GOT3 (cell line): ENCODE data around the gene LOXHD1.

Experiments
- DNase-seq: peaks from one replicate; lab custom pipeline; 2025; ENCODE audit warnings: mixed read lengths; lab: John Stamatoyannopoulos, UW

LOXHD1 gene

DNA sequence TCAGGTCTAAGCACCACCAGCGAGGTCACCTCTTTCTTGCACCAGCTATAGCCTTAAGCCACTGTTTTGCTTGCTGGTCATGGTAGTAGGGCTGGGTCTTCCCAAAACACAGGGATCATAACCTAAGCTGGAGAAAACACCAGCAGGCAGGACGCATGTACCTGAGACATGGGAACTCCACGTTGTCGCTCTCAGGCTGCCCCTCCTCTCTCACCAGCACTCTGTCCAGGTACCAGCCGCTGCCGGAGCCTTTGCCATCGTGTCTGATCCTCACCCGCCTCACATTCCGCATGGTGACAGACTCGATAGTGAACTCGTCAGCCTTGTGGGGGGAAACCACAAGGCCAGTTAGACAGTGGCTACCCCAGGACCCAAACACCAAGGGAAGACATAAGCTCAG, 79.5 kb downstream of the LOXHD1 start:
- DNase-seq, result no peak

GRCh38 chr18:46575851-46576250, 81.2 kb downstream of the LOXHD1 start:
- no peak for DNase-seq

DNA sequence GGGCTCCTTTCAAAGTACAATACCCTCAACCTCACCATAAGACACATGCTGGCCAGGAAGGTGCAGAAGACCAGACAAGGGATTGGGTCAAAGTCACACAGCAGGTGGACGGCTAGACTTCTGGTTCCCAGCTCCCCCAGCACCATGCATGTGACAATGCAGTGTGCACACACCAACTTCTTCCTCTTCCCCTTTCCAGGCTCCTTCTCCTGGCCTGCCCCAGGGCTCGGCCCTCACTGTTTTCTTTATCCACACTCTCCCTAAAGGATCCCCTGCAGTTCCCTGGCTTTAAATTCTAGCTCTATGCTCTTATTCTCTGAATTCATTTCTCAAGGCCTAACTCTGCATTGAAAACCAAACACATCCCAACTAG, 82.3 kb downstream of the LOXHD1 start:
- no peak for DNase-seq

DNA sequence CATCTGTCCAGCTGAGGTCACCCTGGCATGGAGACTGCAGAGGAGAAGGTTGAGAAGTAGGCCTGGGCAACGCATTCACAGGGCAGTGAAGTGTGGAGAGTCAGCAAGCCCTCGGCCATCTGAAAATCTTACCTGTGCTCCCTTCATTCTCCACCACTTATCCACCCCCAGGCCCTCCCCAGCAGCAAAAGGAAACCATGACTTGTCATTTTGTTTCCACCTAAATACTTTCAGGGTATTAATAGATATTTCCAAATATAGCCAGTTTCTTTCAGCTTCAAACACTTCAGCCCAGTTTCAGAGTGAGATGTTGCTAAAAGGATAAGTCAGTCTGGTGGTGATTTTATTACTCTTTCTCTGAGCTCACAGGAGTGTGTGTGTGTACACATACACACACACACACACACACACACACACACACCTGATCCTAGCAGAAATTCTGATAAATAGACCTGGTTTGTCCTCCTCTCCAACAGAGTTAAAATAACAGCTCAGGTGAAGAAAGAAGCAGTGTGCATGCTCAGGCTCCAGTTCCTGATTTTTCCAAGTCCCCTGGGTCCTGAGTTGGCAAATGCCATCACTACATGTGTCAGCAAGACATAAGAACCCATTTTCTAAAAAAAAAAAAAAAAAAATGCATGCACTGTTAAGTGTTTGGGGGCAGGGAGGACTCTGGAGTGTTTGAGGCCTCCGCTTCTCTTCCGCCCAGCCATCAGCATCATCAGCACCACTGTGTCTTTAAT, 82.8 kb downstream of the LOXHD1 start:
- DNase-seq, result no peak

- no peak for DNase-seq
Observed at GRCh38 chr18:46573156-46573555, 83.9 kb downstream of the LOXHD1 start.

DNA sequence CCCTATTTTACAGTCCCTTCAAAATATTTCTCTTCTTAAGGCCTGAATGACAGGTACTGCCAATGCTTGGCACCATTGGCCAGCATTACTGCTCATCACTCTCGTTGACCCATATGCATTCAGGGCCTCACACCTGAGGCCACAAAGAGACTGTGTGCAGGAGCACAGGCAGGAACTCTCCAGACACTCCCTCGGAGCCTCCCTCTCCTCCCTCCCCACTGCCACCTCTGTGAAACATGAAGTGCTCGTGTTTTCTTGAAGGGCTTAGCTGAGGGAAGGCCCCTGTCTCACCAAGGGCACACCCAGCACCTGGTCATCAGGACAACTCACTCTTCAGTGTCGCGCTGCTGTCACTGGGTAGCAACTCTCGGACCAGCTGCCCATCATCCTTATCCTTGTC, 85.3 kb downstream of the LOXHD1 start:
- no peak for DNase-seq

DNA sequence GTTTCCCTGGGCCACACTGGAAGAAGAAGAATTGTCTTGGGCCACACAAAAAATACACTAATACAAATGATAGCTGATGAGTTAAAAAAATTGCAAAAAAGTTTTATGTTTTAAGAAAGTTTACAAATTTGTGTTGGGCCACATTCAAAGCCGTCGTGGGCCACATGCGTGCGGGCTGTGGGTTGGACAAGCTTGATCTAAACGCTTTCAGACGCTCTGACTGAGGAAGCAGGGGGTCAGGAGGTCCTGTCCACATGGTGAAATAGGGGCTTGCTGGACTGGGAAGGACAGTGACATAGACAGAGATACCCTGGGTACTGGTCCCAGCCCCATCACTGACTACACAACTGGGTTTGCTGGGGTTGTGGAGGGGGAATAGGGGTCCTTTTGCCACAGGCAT, 86.4 kb downstream of the LOXHD1 start:
- no peak for DNase-seq

DNA sequence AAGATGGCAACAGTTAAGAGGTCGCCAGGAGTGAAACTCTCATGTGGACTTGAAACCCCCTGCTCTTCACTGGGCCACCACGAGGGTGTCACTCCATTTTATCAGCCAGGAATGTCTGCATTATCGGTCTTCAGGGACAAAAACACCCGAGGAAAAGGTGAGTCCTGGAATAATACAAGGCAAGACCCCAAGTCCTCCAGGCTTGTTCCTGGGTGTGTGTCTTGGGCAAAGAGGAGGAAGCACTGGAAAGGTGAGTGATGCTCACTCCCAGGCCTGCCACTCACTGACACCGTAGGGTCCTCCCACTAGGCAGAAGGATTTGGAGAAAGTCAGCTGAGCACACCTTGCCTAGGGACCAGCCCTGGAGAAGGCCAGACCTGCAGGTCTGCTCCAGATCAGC, 86.9 kb downstream of the LOXHD1 start:
- DNase-seq, result no peak

DNA sequence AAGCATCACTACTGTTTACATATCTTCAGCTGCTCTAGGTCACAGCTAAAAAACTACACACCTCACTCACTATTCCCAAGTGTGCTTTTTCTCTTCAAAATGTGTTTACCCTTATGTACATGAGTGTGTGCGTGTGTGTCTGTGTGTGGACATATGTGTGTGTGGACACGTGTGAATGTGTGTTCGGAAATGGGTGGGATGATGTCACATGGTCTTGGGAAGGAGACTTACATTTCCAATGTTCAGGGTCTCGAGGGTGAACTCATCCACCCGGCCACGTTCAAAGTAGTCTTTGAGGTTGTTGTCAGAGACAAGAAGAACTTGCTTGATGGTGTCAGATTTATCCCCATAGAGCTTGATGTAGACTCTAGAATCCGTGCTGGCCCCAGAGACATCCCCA, 87.8 kb downstream of the LOXHD1 start:
- DNase-seq, result no peak

GRCh38 chr18:46567196-46567595, 89.8 kb downstream of the LOXHD1 start:
- DNase-seq, result no peak

DNA sequence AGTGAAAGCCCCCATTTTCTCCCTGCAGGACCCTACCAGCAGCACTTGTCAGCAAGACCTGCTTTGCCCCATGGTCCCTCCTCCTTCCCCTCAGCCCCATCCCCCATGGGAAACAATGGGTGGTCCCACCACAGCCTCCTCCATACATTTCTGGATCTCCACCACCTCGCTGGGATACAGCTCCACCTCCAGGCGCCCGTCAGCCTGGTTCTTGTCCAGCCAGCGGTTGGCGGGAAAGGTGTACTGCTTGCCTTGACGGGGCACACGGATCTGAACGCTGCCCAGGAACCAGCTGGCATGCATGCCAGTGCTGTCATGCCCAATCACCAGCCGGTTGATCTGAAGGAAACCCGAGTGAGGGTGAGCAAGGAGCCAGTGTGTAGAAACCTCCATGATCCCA, 90.9 kb downstream of the LOXHD1 start:
- no peak for DNase-seq

GRCh38 chr18:46565256-46565655, 91.8 kb downstream of the LOXHD1 start:
- DNase-seq, result no peak

DNA sequence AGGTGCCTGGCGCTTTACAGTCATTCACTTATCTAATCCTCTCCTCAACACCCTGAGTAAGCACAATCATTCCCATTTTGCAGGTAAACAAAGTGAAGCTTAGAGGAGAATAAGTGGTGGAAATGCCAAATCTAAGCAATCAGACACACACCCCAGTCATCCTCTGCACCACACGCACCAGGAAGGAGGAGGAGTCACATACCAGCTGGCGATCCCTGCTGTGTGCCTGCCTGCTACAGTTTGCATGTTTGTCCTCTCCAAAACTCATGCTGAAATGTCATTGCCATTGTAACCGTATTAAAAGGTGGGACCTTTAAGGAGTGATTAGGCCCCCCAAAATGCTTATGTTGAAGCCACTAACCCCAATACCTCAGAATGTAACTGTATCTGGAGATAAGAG, 93.7 kb downstream of the LOXHD1 start:
- no peak for DNase-seq

- no peak for DNase-seq
Observed at GRCh38 chr18:46562674-46563192, 94.3 kb downstream of the LOXHD1 start.

- no peak for DNase-seq
Observed at GRCh38 chr18:46560671-46561045, 96.4 kb downstream of the LOXHD1 start.

DNA sequence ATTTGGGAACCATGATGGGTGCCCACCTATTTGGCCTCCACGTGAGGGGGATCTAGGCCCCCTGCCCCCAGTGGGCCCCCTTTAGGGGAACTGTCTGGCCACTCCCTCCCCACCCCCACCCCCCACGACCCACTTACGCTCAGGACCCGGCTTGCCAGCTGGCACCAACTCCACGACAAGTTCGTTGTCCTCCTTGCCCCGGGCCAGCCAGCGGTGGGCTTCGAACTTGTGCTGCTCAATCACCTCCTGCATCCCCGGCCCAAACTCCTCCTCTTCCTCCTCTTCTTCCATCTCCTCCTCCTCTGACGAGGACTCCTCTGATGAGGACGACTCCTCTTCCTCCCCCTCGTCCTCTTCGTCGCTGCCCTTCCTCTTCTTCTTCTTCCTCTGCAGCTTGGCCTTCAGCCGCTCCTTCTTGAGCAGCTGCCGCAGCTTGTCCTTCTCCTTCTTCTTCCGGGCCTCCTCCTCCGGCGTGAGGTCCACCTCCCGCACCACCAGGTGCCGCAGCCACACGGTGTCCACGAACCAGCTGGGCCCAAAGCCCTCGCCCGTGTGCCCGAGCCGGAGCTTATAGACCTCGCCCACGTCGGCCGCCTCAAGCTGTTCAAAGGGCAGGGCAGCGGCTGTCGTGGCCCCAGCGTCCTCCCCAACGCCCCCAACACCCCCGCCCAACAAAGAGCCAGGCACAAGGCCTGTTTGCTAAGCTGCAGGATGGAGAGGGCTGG, 96.9 kb downstream of the LOXHD1 start:
- DNase-seq, result no peak

GRCh38 chr18:46559296-46559695, 97.7 kb downstream of the LOXHD1 start:
- DNase-seq, result no peak

GRCh38 chr18:46556590-46557206, 100.3 kb downstream of the LOXHD1 start:
- no peak for DNase-seq

GRCh38 chr18:46555724-46556123, 101.3 kb downstream of the LOXHD1 start:
- DNase-seq, result no peak

DNA sequence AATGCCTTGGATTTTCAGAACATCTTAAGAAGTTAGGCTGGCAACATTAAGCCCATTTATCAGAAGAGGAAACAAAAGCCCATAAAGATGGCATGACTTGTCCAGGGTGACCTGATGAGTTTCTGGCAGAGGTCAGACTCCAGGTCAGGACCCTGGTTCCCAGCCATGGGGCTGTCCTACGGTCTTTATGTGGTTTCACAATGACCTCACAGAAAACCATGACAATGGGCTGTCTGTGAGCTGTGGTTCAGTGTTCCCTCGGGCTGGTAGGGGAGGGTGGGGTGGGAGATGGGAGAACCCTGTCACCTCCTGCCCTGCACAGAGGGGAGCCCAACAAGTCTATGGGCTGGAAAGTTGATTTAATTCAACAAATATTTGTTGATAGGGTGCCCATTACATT, 101.8 kb downstream of the LOXHD1 start:
- DNase-seq, result no peak

GRCh38 chr18:46554406-46555080, 102.5 kb downstream of the LOXHD1 start:
- DNase-seq, result no peak

- no peak for DNase-seq
Observed at GRCh38 chr18:46550609-46551008, 106.4 kb downstream of the LOXHD1 start.

- DNase-seq, result no peak
Observed at GRCh38 chr18:46547520-46547919, 109.5 kb downstream of the LOXHD1 start.
